HG02970 (cell line): ENCODE results near the gene PCSK1.
"Not testable (repeated sequence)": the region's sequence is repeated elsewhere in the genome, so short reads cannot be mapped to it uniquely, and the experiment has no call there.

Experiments
- ATAC-seq: cut with Tn5 transposase; IDR thresholded peaks from one replicate; pipeline ENCODE4 v1.9.1; 2021; ENCODE audit warnings: mild to moderate bottlenecking, moderate library complexity, moderate number of reproducible peaks; ENCODE audit not compliant: unreplicated experiment, low FRiP score

The PCSK1 gene

GRCh38 chr5:96377597-96377996, 55.5 kb downstream of the PCSK1 start:
- no peak for ATAC-seq

DNA sequence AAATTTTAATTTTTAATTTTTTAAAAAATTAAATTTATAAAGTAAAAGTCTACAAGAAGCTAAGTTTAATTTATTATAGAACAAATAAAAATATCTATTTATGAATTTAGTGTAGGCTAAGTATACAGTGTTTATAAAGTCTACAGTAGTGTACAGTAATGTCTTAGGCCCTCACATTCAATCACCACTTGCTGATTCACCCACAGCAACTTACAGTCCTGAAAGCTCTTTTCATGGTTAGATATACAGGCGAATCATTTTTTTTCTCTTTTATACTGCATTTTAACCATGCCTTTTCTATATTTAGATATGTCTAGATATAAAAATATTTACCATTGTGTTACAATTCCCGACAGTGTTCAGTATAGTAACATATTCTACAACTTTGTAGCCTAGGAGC, 55.9 kb downstream of the PCSK1 start:
- ATAC-seq, result no peak

GRCh38 chr5:96374653-96375052, 58.4 kb downstream of the PCSK1 start:
- no peak for ATAC-seq

GRCh38 chr5:96373381-96373733, 59.7 kb downstream of the PCSK1 start:
- ATAC-seq, result no peak

DNA sequence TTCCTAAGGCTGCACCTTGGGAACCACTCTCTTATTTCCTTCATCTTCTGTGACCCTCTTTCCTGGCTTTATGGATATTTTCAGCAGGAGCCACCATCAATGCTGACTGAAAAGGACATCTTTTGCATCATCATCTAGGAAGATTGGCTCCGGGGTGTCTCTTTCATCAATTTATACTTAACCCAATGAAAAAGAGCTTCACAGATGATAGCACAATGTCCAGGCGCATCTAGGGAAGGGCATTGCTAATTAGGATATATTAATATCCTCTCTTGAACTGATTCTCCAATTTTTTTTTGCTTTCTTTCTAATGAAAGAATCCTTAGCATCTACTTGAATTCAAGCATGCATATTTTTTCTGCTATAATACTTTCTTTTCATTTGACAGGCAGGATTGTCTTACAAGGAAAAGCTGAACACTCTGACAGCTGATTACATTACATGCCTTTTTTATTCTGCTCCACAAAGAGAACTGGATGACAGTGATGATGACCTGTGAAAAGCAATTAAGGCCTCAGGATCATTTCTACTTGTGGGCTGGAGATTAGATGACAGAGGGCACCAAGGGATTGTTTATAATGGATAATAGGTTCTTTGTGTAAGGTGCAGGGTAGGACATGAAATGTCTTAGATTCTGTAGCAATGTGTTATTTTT, 60.2 kb downstream of the PCSK1 start:
- no peak for ATAC-seq

DNA sequence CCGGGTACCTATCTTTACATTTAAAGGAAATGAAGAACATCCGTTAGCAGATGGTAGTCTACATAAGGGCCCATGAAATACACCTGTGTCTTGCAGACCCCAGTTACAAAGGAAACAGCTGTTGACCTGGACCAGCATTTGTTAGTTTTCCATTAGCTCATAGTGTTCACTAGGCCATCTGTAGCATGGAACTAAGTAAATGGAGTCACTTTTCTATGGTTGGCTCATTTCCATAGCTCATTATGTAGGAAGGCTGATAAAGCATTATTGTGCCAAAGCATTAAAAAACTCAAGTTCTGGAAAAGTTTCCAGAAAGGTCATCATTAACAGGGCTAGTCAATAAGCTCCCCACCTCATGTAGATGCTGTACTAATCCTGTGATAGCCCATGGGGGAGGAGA, 62.1 kb downstream of the PCSK1 start:
- no peak for ATAC-seq

DNA sequence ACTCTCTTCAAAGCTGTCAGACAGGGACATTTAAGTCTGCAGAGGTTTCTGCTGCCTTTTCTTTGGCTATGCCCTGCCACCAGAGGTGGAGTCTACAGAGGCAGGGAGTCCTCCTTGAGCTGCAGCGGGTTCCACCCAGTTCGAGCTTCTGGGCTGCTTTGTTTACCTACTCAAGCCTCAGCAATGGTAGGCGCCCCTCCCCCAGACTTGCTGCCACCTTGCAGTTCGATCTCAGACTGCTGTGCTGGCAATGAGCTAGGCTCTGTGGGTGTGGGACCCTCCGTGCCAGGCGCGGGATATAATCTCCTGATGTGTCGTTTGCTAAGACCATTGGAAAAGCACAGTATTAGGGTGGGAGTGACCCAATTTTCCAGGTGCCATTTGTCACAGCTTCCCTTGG, 65.7 kb downstream of the PCSK1 start:
- ATAC-seq, result not testable (repeated sequence)

DNA sequence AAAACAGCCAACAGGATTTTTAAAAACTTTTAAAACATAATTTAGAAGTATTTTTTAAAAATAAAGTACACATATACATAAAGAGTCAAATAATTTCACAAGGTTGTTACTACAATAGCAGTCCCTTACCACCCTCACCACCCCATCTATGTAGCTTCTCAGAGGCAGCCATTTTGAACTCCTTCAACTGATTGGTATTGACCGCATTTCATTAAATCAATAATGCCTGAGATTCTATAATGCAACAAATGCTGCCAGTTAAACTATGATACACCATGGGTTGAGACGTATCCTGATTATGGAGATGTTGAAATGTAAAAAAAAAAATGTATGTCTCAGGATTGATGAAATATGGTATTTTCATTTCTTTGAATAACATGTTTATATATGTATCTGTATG, 78.8 kb downstream of the PCSK1 start:
- ATAC-seq, result no peak

GRCh38 chr5:96353220-96353619, 79.8 kb downstream of the PCSK1 start:
- ATAC-seq, result no peak

GRCh38 chr5:96350678-96351077, 82.4 kb downstream of the PCSK1 start:
- no peak for ATAC-seq

DNA sequence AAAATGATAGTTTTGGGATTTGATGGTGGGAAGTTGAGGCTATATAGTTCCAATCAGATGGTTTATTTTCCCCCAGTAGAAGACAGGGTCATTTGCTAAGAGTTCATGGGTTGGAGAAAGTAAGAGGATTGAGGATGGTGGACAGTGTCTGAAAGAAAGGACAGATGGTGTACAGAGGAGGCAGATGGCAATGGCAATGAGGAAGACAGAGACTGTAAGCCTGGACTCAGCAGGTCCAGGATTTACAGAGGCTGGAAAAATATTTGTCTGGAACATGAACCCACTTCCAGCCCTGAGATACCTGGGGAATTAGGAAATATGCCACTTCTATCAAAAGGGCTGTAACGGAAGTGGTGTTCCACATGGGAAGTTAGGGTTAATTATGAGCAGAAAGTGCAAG, 84.5 kb downstream of the PCSK1 start:
- no peak for ATAC-seq

- no peak for ATAC-seq
Observed at GRCh38 chr5:96347502-96348292, 85.4 kb downstream of the PCSK1 start.

GRCh38 chr5:96344678-96345577, 88.1 kb downstream of the PCSK1 start:
- no peak for ATAC-seq

DNA sequence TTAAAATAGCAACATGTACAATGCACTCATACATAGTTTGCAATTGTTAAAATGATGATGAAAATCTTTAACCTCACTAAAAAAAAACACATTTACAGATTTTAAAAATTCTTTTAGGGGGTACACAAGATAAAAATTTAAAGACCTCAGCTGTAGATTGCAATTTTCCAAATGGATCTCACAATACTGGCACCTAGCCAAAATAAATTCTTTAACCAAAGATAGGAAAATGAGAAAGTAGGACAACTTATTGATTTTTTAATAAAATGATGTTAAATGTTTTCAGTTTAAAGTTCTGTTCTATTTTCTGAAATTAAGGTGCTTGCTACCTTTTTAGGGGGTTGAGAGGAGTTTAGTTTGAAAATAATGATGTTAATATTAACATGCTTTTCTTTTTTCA, 90.0 kb downstream of the PCSK1 start:
- ATAC-seq, result no peak

DNA sequence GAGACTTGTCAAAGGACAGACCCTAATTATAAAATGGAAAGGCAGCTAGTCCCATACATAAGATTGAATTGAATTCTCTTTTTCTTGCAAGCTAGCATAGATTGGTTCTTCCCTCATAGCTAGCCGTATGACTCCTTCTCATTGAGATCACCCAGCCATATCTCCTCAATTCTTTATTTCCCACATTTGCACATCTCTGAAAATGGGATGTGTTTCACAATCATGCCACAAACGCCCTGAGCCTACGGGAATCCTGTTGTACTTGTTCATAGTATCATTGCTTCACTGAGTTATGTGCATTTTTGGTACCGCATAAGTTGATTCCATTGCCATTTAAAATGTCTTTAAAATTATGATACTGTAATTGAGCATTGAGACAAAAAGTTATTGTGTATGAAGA, 90.5 kb downstream of the PCSK1 start:
- no peak for ATAC-seq
